ENCODE data around the gene PAX2.

DNA sequence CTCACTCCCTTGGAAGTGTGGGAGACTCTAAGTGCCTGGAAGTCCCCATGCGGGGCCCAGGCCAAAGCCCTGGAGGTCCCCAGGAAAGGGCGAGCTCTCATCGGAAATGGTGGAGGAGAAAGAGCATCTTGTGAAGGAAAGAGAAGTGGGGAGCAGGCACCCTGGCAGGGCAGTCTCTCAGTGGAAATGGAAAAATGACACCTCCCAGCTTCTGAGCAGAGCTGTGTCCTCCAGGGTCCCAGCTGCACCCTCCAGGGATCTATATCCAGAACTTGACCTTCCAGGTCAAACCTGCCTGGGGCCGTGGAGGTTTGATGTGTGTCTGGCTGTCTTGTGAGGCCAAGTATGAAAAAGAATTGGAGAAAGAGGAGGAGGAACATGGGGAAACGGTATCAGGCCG, 29.5 kb downstream of the PAX2 start:
- TF ChIP-seq, protein P1, sequence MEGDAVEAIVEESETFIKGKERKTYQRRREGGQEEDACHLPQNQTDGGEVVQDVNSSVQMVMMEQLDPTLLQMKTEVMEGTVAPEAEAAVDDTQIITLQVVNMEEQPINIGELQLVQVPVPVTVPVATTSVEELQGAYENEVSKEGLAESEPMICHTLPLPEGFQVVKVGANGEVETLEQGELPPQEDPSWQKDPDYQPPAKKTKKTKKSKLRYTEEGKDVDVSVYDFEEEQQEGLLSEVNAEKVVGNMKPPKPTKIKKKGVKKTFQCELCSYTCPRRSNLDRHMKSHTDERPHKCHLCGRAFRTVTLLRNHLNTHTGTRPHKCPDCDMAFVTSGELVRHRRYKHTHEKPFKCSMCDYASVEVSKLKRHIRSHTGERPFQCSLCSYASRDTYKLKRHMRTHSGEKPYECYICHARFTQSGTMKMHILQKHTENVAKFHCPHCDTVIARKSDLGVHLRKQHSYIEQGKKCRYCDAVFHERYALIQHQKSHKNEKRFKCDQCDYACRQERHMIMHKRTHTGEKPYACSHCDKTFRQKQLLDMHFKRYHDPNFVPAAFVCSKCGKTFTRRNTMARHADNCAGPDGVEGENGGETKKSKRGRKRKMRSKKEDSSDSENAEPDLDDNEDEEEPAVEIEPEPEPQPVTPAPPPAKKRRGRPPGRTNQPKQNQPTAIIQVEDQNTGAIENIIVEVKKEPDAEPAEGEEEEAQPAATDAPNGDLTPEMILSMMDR (IDR thresholded peaks at IDR 0.05; ENCODE audit: control extremely low read depth in 1 of 3, insufficient read depth in 1 of 3, low read depth in 1 of 3, low read length in 3 of 3): no peak
- TF ChIP-seq JUN (IDR thresholded peaks at IDR 0.05; ENCODE audit: low read depth, low read length): no peak
- TF ChIP-seq RBBP5 (IDR thresholded peaks at IDR 0.05; ENCODE audit: borderline replicate concordance, low read depth, low read length): no peak
- no peak for TF ChIP-seq SIX5 (IDR thresholded peaks at IDR 0.05; ENCODE audit: low read depth, low read length)
- TF ChIP-seq CHD1 (IDR thresholded peaks at IDR 0.05; ENCODE audit: low read depth, low read length): no peak
- TF ChIP-seq POLR2AphosphoS5 (IDR thresholded peaks at IDR 0.05; ENCODE audit: low read depth, low read length): no peak
- TF ChIP-seq FOSL1 (IDR thresholded peaks at IDR 0.05; ENCODE audit: insufficient read depth, low read depth, low read length): no peak
- no peak for TF ChIP-seq SP1 (IDR thresholded peaks at IDR 0.05; ENCODE audit: low read depth, low read length)
- TF ChIP-seq EP300 (IDR thresholded peaks at IDR 0.05; ENCODE audit: borderline replicate concordance in 1 of 2, low read depth in 2 of 2, low read length in 2 of 2): no peak
- TF ChIP-seq RAD21 (IDR thresholded peaks at IDR 0.05 in 1 of 2, conservative IDR thresholded peaks at IDR 0.05 in 1 of 2; ENCODE audit: low read depth in 2 of 2, low read length in 2 of 2): no peak
- TF ChIP-seq RFX5 (IDR thresholded peaks at IDR 0.05; ENCODE audit: borderline replicate concordance, low read depth, low read length): no peak
- no peak for TF ChIP-seq EZH2 (IDR thresholded peaks at IDR 0.05; ENCODE audit: low read depth, low read length, severe bottlenecking)
- TF ChIP-seq POLR2A (IDR thresholded peaks at IDR 0.05; ENCODE audit: control extremely low read depth in 1 of 2, low read depth in 2 of 2, low read length in 2 of 2): no peak
- TF ChIP-seq CEBPB (IDR thresholded peaks at IDR 0.05; ENCODE audit: low read depth, low read length): no peak

Data from H1 (cell line).